ENCODE measurements around the gene MOAP1.
"Not testable (repeated sequence)": the region's sequence is repeated elsewhere in the genome, so short reads cannot be mapped to it uniquely, and the experiment has no call there.

The MOAP1 gene

DNA sequence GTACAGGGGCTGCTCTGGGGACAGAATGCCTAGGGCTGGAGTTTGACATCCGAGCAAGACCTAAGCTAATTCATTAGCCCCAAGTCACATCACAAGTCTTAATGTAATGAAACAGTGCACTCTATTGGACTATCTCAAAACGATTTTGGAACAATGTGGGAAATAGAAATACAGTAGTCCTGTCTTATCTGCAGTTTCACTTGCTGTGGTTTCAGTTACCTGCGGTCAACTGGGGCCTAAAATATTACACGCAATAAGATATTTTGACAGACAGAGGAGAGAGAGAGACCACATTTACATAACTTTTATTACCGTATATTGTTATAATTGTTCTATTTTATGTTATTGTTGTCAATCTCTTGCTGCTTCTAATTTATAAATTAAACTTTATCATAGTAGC lies 21.1 kb downstream of the MOAP1 start:
- no peak for DNase-seq (ENCODE audit: low read depth)

DNA sequence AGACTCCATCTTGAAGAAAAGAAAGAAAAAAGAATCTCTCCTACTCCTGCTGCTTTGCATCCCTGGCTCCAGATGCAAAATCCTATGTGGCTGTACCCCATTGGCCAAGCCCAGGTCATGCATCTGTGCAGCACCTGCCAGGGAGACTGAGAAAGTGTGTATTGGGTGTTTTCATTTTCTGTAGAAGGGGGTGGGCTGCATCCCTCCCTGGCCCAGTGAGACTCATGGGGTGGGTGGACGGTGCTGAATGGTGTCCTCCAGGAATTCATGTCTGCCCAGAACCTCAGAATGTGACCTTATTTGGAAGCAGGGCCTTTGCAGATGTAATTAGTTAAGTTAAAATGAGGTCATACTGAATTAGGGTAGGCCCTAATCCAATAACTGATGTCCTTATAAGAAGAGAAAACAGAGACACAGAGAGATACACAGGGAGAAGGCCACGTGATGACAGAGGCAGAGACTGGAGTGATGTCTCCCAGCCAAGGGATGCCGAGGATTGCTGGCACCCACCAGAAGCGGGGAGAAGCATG lies 23.2 kb downstream of the MOAP1 start:
- TF ChIP-seq, protein P1, sequence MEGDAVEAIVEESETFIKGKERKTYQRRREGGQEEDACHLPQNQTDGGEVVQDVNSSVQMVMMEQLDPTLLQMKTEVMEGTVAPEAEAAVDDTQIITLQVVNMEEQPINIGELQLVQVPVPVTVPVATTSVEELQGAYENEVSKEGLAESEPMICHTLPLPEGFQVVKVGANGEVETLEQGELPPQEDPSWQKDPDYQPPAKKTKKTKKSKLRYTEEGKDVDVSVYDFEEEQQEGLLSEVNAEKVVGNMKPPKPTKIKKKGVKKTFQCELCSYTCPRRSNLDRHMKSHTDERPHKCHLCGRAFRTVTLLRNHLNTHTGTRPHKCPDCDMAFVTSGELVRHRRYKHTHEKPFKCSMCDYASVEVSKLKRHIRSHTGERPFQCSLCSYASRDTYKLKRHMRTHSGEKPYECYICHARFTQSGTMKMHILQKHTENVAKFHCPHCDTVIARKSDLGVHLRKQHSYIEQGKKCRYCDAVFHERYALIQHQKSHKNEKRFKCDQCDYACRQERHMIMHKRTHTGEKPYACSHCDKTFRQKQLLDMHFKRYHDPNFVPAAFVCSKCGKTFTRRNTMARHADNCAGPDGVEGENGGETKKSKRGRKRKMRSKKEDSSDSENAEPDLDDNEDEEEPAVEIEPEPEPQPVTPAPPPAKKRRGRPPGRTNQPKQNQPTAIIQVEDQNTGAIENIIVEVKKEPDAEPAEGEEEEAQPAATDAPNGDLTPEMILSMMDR (IDR thresholded peaks at IDR 0.05; ENCODE audit: control insufficient read depth, extremely low read depth, insufficient read depth): no peak
- no peak overlapping the region for H3K4me3 ChIP-seq (ENCODE audit: low read depth, low read length)
- DNase-seq (ENCODE audit: low read depth): no peak

More for the DNA sequence above, 21.1 kb downstream of the MOAP1 start:
- H3K4me3 ChIP-seq (ENCODE audit: low read depth, low read length): no peak overlapping the region
- TF ChIP-seq, protein P1 (IDR thresholded peaks at IDR 0.05; ENCODE audit: control insufficient read depth, extremely low read depth, insufficient read depth): no peak

DNA sequence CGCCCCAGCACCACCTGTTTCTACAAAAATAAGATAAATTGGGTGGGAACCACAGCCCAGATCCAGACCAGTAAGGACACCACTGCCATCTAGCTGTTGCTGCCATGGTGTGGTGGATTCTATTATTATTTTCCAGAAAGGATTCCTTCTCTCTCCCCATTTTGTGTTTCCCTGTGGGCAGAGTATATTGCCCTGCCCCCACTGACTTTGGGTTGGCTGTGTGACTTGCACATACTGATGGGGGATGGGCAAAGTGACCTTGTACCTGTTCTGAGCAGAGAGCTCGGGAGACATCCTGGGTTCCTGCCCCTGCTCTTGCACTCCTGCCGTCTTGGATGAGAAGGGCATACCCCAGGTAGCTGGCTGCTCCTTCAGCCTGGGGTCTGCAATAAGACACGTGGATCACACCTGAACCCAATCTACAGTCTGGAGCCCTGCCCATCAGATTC lies 24.3 kb downstream of the MOAP1 start:
- H3K4me3 ChIP-seq (ENCODE audit: low read depth, low read length): no peak overlapping the region
- TF ChIP-seq, protein P1 (IDR thresholded peaks at IDR 0.05; ENCODE audit: control insufficient read depth, extremely low read depth, insufficient read depth): peak; percentile 62
- no peak for DNase-seq (ENCODE audit: low read depth)

GRCh38 chr14:93159625-93160352 lies 24.9 kb downstream of the MOAP1 start:
- not testable (repeated sequence) for DNase-seq (ENCODE audit: low read depth); H3K4me3 ChIP-seq (ENCODE audit: low read depth, low read length)

DNA sequence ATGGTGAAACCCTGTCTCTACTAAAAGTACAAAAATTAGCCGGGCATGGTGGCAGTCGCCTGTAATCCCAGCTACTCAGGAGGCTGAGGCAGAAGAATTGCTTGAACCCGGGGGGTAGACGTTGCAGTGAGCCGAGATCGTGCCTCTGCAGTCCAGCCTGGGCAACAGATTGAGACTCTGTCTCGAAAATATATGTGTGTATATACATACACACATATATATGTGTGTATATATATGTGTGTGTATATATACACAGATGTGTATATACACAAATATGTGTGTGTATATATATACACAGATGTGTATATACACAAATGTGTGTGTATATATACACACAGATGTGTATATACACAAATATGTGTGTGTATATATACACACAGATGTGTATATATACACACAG lies 26.3 kb downstream of the MOAP1 start:
- not testable (repeated sequence) for H3K4me3 ChIP-seq (ENCODE audit: low read depth, low read length); DNase-seq (ENCODE audit: low read depth)

GRCh38 chr14:93156693-93157369 lies 27.9 kb downstream of the MOAP1 start:
- TF ChIP-seq, protein P1 (IDR thresholded peaks at IDR 0.05; ENCODE audit: control insufficient read depth, extremely low read depth, insufficient read depth): no peak
- DNase-seq (ENCODE audit: low read depth): no peak

GRCh38 chr14:93155667-93156066 lies 29.0 kb downstream of the MOAP1 start:
- TF ChIP-seq, protein P1 (IDR thresholded peaks at IDR 0.05; ENCODE audit: control insufficient read depth, extremely low read depth, insufficient read depth): no peak
- DNase-seq (ENCODE audit: low read depth): no peak
- H3K4me3 ChIP-seq (ENCODE audit: low read depth, low read length): no peak overlapping the region

More at GRCh38 chr14:93156693-93157369, 27.9 kb downstream of the MOAP1 start:
- no peak overlapping the region for H3K4me3 ChIP-seq (ENCODE audit: low read depth, low read length)

Data from LNCaP clone FGC (cell line).